DOHH2 (cell line): ENCODE measurements around the gene PDGFB.

ENCODE experiments used
- CTCF ChIP-seq: fragments of 200-600 bp; sonication (generic); IDR thresholded peaks from one replicate; pipeline ENCODE4 v1.5.1; 2014; ENCODE audit warnings: antibody characterized with exemption, mild to moderate bottlenecking, low read depth, low read length; ENCODE audit not compliant: poor library complexity, severe bottlenecking
- EZH2phosphoT487 ChIP-seq: fragments of 200-600 bp; sonication (generic); IDR thresholded peaks from 2 replicates; pipeline ENCODE4 v1.6.1; 2017; ENCODE audit warnings: borderline replicate concordance, mild to moderate bottlenecking, antibody characterized with exemption, low read length, moderate library complexity, mixed read lengths

- TF ChIP-seq CTCF (no peak), EZH2phosphoT487 (no peak)
These were observed 45.4 kb upstream of the PDGFB start for GRCh38 chr22:39289975-39290720.
